NCI-H345 treated with DMSO at 0.1 percent for 48 hours (cell line): Measurements from ENCODE around the gene SP6.

Source experiments
- DNase-seq: peaks from one replicate; lab custom pipeline; 2025; ENCODE audit not compliant: unreplicated experiment; lab: John Stamatoyannopoulos, UW

Gene SP6

DNA sequence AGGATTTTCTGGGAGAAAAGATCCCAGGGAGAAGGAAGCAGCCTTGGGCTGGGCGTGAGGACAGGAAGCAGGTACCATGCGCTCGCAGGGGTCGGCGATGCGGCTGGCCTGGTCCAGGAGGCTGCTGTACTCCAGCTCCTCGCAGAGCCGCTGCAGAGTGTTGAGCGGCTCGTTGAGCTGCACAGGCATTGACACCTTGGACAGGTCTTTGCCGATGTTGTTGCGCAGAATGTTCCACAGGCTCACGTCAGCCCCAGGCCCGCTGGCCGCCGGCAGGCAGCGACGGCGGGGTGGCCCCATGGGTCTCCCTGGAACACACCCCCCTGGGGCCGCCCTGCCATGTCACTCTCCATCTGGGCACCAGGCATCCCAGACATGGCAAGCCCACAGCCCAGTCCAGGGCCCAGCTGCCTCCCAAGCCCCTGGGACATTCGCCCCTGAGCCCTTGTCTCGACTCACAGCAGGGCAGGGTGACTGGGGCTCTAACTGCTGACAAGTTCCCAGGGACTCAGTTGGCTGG, 37.4 kb downstream of the SP6 start:
- no peak for DNase-seq

DNA sequence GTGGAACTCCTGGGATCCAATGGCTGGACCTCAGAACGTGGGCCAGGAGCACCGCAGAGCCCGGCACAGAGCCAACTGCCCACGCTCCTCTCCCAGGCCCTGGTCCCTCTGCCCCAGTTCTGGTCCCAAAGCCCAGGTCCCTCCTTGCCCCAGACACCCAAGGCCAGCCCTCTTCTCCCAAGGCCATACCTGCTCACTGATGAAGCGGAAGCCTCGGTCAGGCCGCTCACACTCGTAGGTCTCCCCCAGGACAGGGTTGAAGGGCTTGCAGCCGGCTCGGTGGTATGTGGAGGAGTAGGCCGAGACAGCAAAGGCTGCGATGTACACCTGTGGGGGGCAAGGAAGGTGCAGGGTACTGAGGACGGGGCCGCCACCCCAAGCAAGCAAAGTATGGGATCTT, 37.9 kb downstream of the SP6 start:
- no peak for DNase-seq

GRCh38 chr17:47812146-47812920, 38.6 kb downstream of the SP6 start:
- no peak for DNase-seq

DNA sequence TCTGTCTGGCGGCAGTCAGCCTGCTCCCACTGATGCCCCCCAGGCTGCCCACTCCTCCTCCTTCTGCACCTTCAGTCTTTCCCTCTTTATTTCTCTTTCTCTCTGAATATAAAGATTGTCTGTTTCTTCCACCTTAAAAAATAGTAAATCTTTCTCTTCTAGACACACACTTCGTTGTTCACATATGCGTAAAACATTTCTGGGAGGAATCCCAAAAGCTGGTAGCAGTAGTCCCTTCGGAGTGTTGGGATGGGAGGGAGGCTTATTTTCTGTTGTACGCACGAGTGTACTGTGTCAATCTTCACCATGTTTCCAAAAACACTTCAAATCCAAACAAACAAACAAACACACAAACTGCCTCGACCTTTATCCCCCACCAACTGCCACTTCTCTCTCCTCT, 39.3 kb downstream of the SP6 start:
- DNase-seq, result no peak

DNA sequence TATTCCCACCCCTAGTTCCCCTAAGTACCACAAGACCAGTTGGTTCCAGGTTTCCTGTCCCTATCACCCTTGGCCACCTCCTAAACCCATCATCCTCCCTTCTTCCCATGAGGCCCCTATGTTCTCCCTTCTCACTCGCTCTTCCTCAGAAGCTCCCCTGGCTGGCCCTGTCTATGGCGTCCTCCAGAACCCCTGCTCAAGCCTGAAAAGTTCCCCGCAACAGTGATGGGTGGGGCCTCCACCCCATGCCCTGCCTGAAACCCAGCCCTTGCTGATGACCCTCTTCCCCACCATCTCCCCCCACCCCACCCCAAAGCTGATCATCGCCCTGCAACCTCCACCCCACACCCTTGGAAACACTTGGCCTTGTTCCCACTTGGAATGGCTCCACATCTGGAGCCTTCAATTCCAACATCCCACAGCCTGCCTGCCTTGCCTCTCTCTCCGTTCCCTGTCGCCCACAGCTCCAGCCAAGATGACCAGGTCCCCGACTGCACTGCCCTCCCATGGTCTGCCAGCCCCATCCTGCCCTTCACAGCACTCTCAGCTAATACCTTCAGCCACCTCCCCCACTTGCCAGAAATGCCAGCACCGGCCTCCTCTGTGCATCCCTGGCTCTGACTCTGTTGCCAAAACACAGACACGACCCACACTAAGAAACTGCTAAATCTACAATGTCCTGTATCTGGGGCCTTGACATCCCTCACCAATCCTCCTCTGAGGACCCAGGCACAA, 39.9 kb downstream of the SP6 start:
- no peak for DNase-seq

- DNase-seq, result no peak
These were observed 40.7 kb downstream of the SP6 start for GRCh38 chr17:47810200-47810821.

- DNase-seq, result no peak
These were observed 42.0 kb downstream of the SP6 start for GRCh38 chr17:47808830-47809480.

DNA sequence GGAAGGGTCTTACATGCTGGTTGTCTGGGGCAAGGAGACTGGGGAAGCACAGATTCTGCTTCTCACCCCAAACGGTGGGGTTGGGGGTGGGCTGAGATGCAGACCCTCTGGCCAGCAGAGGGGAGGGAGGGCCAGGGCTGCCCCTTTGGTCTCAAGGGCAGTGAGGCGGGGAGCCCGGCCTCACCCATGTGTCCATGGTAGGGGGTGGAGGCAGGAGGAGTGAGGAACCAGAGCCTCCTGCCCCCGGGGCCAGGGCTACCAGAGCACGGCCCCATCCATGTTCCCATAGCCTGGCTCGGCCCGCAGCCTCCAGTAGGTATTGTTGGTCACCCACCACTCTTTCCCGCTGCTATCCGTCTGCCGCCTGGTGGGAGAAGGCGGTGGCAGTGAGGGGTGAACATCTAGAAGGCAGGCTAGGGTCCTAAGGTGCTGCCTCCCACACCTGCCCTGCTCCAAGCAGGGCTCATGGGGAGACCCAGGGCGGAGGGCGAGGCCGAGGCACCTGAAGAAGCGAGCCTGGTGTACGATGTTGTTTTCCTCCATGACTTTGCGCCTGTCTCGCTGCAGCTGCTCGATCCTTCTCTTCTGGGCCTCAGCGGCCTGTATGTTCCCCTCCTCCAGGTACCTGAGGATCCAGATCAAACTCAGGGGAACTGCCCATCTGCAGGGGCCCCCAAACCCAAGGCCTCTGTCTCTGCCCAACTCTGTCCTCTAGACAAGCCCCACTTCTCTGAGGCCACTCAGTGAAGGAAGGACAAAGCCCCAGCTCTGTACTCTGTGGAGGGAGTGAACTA, 42.7 kb downstream of the SP6 start:
- no peak for DNase-seq

DNA sequence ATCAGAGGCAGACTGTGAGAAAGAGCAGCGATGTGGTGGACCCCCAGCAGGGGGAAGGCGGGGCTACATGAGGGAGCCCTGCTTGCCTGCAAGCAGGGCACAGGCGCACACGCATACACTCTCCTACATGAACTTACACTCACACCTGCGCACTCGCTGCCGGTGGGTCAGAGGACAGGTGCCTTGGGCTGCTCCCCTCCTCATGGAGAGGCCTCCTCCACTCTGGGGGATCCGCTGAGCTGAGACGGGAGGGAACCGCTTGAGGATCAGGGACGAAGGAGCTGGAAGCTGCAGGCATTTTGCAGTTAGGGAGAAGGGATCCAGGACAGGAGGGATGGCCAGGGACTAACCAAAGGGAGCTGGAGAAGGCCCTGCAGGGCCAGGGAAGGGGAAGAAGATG, 43.5 kb downstream of the SP6 start:
- no peak for DNase-seq

GRCh38 chr17:47806913-47807255, 44.1 kb downstream of the SP6 start:
- DNase-seq, result no peak

DNA sequence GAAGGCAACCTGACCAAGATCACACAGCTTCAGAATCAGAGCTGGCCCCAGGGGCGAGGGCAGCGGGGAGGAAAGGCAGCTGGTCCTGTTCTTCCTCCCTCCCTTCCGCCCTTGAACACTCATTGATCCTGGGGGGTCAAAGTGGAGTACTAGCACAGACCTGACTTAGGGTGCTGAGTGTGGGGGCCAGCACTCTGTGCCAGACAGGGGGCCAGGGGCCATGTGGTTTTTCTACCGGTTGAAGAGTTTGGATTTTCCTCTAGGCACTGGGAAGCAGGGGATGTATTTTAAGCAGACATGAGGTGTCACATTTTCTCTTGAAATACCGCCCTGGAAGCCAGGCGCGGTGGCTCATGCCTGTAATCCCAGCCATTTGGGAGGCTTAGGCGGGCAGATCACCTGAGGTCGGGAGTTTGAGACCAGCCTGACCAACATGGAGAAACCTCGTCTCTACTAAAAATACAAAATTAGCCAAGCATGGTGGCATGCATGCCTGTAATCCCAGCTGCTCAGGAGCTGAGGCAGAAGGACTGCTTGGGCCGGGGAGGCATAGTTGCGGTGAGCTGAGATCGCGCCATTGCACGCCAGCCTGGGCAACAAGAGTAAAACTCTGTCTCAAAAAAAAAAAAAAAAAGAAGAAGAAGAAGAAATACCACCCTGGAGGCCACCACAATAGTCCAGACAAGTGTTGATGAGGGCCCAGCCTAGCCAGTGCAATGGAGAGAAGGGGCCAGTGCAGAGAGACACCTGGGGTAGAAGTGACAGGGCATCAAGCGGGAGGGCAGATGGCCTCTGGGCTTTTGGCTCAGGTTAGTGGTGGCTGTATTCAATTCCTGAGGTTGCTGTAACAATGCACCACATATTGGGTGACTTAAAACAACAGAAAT, 44.7 kb downstream of the SP6 start:
- no peak for DNase-seq

- no peak for DNase-seq
These were observed 46.5 kb downstream of the SP6 start for GRCh38 chr17:47804461-47804860.

DNA sequence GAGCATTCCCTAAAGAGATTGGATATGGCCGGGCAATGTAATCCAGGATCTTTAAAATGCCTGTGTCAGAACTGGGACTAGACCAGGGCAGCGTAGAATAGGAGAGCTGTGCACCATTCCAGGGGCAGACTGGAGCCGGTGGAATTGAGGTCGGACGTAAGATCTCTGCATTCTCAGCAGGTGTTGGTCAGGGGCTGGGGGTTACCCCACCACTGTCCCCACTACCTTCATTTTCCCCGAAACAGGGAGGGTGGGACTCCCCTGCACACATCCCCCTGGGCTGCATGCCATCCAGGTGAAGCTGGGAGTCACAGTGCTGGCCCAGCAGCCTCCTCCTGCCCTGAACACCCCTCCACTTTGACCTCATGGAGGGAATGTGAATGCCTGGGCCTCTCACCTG, 47.2 kb downstream of the SP6 start:
- no peak for DNase-seq

GRCh38 chr17:47803201-47803600, 47.8 kb downstream of the SP6 start:
- DNase-seq, result no peak

- peak; percentile 81 for DNase-seq
These were observed 48.5 kb downstream of the SP6 start for GRCh38 chr17:47802341-47803022.

GRCh38 chr17:47801906-47802305, 49.1 kb downstream of the SP6 start:
- DNase-seq, result no peak

DNA sequence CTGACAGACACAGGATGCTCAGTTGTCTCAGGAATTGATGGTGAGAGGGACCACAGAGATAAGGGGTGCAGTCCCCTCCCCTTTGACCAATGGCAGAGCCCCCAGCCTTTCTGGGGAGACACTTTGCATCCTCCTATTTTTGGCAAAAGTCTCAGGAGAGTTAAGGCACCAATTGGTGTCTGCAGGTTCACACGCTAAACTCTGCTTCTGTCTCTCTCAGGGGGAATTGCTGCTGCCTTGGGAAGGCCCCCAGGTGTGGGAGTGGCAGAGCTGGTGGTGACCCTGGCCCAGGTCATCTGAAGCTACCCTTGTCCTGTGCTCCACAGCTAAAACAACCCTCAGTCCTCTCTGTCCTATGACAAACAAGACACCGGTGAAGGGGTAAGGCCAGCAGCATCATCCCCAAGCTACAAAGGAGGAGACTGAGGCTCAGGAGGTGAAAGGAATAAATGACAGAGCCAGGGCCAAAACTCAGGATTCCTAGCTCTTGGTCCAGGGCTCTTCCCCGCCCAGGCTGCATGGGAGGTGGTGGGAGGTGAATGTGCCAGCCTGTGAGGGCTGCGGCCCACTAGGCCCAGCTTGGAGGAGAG, 49.7 kb downstream of the SP6 start:
- no peak for DNase-seq

- no peak for DNase-seq
These were observed 50.3 kb downstream of the SP6 start for GRCh38 chr17:47800686-47801085.

DNA sequence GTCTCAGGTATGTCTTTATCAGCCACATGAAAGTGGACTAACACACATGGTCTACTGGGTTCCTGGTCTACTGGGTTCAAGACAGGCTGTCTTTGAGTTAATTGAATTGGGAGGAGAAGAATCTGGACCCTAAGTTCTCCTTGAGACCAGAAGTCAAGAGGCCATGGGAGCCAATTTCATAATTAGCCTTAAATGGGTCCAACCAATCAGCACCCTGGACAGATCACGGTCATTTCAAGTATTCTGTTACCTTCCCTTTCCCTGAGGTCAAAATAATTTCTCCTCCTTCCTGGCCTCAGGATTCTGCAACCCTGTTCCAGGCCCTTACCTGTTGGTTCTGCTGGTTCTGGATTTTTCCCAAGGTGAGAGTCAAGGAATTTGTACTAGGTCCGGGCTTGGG, 53.2 kb downstream of the SP6 start:
- no peak for DNase-seq
